ENCODE measurements around the gene LHFPL2. TPM values are rescaled to one million over a fixed set of nuclear protein-coding genes. Genes with fewer than 3 reads are reported as not detected.
A peak's percentile ranks its signal among the peaks of the same experiment; 100 is the strongest.

Gene LHFPL2
- total and polyA plus RNA-seq, 2 experiments from 2014 or later, result 10.6 to 50.8 TPM

DNA sequence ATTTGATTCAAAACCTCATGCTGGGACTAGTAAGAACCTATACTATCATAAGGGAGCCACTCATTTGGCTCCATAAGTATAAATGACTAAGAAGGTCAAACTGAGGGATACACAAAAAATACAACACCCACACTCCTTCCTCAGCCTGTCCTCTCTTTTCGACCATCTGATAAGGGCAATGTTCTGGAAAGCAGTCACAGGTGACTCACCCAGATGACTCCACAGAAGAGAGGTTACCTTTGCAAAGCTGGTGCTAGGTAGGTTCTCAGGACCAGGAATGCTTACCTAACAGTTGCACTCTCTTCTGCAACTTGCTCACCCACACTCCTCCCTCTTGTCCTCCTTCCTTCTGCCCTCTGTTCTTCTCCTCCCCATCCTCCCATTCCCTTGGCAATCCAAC, 32.9 kb downstream of the LHFPL2 start (continued):
- TF ChIP-seq, protein P1, sequence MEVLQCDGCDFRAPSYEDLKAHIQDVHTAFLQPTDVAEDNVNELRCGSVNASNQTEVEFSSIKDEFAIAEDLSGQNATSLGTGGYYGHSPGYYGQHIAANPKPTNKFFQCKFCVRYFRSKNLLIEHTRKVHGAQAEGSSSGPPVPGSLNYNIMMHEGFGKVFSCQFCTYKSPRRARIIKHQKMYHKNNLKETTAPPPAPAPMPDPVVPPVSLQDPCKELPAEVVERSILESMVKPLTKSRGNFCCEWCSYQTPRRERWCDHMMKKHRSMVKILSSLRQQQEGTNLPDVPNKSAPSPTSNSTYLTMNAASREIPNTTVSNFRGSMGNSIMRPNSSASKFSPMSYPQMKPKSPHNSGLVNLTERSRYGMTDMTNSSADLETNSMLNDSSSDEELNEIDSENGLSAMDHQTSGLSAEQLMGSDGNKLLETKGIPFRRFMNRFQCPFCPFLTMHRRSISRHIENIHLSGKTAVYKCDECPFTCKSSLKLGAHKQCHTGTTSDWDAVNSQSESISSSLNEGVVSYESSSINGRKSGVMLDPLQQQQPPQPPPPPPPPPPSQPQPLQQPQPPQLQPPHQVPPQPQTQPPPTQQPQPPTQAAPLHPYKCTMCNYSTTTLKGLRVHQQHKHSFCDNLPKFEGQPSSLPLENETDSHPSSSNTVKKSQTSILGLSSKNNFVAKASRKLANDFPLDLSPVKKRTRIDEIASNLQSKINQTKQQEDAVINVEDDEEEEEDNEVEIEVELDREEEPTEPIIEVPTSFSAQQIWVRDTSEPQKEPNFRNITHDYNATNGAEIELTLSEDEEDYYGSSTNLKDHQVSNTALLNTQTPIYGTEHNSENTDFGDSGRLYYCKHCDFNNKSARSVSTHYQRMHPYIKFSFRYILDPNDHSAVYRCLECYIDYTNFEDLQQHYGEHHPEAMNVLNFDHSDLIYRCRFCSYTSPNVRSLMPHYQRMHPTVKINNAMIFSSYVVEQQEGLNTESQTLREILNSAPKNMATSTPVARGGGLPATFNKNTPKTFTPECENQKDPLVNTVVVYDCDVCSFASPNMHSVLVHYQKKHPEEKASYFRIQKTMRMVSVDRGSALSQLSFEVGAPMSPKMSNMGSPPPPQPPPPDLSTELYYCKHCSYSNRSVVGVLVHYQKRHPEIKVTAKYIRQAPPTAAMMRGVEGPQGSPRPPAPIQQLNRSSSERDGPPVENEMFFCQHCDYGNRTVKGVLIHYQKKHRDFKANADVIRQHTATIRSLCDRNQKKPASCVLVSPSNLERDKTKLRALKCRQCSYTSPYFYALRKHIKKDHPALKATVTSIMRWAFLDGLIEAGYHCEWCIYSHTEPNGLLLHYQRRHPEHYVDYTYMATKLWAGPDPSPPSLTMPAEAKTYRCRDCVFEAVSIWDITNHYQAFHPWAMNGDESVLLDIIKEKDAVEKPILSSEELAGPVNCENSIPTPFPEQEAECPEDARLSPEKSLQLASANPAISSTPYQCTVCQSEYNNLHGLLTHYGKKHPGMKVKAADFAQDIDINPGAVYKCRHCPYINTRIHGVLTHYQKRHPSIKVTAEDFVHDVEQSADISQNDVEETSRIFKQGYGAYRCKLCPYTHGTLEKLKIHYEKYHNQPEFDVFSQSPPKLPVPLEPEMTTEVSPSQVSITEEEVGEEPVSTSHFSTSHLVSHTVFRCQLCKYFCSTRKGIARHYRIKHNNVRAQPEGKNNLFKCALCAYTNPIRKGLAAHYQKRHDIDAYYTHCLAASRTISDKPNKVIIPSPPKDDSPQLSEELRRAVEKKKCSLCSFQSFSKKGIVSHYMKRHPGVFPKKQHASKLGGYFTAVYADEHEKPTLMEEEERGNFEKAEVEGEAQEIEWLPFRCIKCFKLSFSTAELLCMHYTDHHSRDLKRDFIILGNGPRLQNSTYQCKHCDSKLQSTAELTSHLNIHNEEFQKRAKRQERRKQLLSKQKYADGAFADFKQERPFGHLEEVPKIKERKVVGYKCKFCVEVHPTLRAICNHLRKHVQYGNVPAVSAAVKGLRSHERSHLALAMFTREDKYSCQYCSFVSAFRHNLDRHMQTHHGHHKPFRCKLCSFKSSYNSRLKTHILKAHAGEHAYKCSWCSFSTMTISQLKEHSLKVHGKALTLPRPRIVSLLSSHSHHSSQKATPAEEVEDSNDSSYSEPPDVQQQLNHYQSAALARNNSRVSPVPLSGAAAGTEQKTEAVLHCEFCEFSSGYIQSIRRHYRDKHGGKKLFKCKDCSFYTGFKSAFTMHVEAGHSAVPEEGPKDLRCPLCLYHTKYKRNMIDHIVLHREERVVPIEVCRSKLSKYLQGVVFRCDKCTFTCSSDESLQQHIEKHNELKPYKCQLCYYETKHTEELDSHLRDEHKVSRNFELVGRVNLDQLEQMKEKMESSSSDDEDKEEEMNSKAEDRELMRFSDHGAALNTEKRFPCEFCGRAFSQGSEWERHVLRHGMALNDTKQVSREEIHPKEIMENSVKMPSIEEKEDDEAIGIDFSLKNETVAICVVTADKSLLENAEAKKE (CRISPR knock-in tag; IDR thresholded peaks at IDR 0.05), result no peak

DNA sequence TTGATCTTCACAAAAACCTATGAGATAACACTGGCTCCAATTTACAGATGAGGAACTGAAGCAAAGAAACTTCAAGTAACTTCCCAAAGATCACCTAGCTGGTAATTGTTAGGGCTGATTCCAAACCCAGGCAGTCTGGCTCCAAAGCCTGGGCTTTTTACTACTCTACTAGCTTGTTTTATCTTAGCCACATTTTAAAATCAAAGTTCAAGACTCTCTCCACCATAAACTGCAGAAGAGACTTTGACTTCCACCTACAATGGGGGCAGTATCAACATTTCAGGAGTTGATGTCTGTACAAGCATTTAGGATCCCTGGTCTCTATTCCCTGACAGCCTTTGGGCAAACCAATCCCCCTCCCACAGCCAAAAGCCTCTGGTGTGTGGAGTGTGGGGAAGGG, 33.8 kb downstream of the LHFPL2 start:
- peaks cover 35% of the 10 kb centered on the region for H3K36me3 Mint-ChIP-seq (ENCODE audit: low read depth)
- H3K27me3 ChIP-seq (ENCODE audit: insufficient read depth), result no peaks in the 10 kb centered on the region
- peaks cover 30% of the 10 kb centered on the region for H3K4me1 Mint-ChIP-seq
- peaks cover 3% of the 10 kb centered on the region for H3K27me3 Mint-ChIP-seq (ENCODE audit: insufficient read depth, low read depth, poor library complexity)
- H3K79me2 ChIP-seq (replicated peaks; ENCODE audit: insufficient read depth), result peaks cover 74% of the 10 kb centered on the region
- DNase-seq (ENCODE audit: low spot score) (no peak), ATAC-seq (no peak)
- H3K4me3 ChIP-seq, result no peak overlapping the region
- H3K4me2 ChIP-seq, result no peak overlapping the region
- no peak overlapping the region for H2AFZ ChIP-seq
- H3K9me3 Mint-ChIP-seq, result no peaks in the 10 kb centered on the region
- no peak overlapping the region for H3K27ac ChIP-seq (ENCODE audit: low read depth)
- no peak overlapping the region for H3K4me3 Mint-ChIP-seq
- peak overlapping the region; percentile 50 for H3K27ac Mint-ChIP-seq
- peaks cover 14% of the 10 kb centered on the region for H4K20me1 ChIP-seq (replicated peaks; ENCODE audit: insufficient read depth)
- no peaks in the 10 kb centered on the region for H3K9me2 ChIP-seq (ENCODE audit: insufficient read depth)
- H3F3A ChIP-seq (replicated peaks; ENCODE audit: low read depth), result no peaks in the 10 kb centered on the region
- H3K36me3 ChIP-seq (ENCODE audit: insufficient read depth), result no peaks in the 10 kb centered on the region
- H3K4me1 ChIP-seq (ENCODE audit: insufficient read depth), result peaks cover 21% of the 10 kb centered on the region; the same call in 1 of the 2 replicates
- no peak for TF ChIP-seq EZH2phosphoT487 (IDR thresholded peaks at IDR 0.05; ENCODE audit: unreplicated experiment)
- TF ChIP-seq, protein P2, sequence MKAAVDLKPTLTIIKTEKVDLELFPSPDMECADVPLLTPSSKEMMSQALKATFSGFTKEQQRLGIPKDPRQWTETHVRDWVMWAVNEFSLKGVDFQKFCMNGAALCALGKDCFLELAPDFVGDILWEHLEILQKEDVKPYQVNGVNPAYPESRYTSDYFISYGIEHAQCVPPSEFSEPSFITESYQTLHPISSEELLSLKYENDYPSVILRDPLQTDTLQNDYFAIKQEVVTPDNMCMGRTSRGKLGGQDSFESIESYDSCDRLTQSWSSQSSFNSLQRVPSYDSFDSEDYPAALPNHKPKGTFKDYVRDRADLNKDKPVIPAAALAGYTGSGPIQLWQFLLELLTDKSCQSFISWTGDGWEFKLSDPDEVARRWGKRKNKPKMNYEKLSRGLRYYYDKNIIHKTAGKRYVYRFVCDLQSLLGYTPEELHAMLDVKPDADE (IDR thresholded peaks at IDR 0.05), result no peak
- no peak for TF ChIP-seq STAT1 (IDR thresholded peaks at IDR 0.05; ENCODE audit: unreplicated experiment)
- TF ChIP-seq, protein P1 (CRISPR knock-in tag; IDR thresholded peaks at IDR 0.05), result no peak
- TF ChIP-seq ZNF331 (CRISPR knock-in tag; IDR thresholded peaks at IDR 0.05; ENCODE audit: low read depth), result no peak
- TF ChIP-seq NANOG (IDR thresholded peaks at IDR 0.05; ENCODE audit: borderline replicate concordance), result no peak
- TF ChIP-seq POLR2AphosphoS5 (IDR thresholded peaks at IDR 0.05; ENCODE audit: low read depth), result no peak
- TF ChIP-seq EZH2 (IDR thresholded peaks at IDR 0.05; ENCODE audit: low read depth, unreplicated experiment), result no peak
- TF ChIP-seq JUNB (IDR thresholded peaks at IDR 0.05; ENCODE audit: unreplicated experiment), result no peak
